ENCODE data around the gene RPS3.
A peak's percentile ranks its signal among the peaks of the same experiment; 100 is the strongest.

RPS3 gene

DNA sequence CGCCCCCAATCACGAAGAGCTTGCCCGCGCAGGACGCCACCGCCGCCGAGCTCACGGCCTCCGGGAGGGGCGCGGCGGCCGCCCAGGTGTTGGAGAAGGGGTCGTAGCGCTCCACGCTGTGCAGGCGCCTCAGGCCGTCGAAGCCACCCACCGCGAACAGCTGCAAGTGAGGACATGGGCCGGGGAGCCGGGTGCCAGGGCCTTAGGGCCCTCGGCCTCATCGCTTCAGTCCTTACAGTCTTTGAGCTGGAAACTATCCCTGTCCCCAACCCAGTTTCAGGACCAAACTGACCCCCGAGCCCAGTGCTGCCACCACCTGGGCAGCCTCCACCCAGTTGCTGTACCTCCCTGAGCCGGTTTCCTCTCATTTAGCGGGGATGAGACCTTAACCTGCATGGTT lies 26.1 kb downstream of the RPS3 start:
- DNase-seq (ENCODE audit: low read depth in 2 of 2) = no peak
- TF ChIP-seq, protein P1, sequence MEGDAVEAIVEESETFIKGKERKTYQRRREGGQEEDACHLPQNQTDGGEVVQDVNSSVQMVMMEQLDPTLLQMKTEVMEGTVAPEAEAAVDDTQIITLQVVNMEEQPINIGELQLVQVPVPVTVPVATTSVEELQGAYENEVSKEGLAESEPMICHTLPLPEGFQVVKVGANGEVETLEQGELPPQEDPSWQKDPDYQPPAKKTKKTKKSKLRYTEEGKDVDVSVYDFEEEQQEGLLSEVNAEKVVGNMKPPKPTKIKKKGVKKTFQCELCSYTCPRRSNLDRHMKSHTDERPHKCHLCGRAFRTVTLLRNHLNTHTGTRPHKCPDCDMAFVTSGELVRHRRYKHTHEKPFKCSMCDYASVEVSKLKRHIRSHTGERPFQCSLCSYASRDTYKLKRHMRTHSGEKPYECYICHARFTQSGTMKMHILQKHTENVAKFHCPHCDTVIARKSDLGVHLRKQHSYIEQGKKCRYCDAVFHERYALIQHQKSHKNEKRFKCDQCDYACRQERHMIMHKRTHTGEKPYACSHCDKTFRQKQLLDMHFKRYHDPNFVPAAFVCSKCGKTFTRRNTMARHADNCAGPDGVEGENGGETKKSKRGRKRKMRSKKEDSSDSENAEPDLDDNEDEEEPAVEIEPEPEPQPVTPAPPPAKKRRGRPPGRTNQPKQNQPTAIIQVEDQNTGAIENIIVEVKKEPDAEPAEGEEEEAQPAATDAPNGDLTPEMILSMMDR (IDR thresholded peaks at IDR 0.05; ENCODE audit: low read depth, low read length) = peak; percentile 52
- no peak overlapping the region for H3K4me3 ChIP-seq (replicated peaks in 1 of 2; ENCODE audit: low read depth in 2 of 2, low read length in 2 of 2)

DNA sequence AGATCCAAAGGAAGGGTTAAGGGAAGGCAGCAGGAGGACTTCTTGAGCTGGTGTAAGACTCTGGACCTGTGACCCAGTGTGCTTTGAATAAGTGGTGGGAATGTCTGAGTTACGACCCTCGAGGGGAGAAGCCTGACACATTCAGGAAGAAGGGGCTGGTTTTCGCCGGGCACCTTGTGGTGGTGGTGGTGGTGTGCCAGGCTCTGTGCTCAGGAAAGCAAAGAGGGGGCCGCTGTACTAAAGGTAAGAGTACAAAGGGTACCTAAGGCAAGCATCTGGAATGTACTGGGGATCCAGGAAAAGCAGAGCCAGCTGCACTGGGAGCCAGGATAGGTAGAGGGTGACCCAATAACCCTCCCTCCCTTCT lies 27.4 kb downstream of the RPS3 start:
- H3K4me3 ChIP-seq (replicated peaks in 1 of 2; ENCODE audit: low read depth in 2 of 2, low read length in 2 of 2) = no peak overlapping the region
- TF ChIP-seq, protein P1 (IDR thresholded peaks at IDR 0.05; ENCODE audit: low read depth, low read length) = no peak

DNA sequence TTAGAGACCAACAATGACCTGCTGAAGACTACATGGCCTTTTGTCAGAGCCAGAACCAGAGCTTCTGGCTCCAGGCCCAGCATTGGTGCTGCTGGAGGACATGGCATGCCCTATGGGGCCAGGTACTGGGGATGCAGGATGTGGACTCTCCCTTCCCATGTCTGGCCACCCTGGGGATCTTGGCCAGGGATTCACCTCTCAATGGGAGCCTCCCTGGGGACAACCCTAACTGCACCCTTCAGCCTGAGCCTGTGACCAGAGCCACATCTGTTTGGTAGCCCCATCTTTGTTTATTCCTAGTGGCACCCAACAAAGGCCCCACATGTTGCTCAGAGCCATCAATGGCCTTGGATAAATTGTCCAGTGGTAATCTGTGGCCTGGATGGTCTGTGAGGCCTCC lies 27.9 kb downstream of the RPS3 start:
- DNase-seq (ENCODE audit: low read depth in 2 of 2) = no peak
- TF ChIP-seq, protein P1 (IDR thresholded peaks at IDR 0.05; ENCODE audit: low read depth, low read length) = no peak
- no peak overlapping the region for H3K4me3 ChIP-seq (replicated peaks in 1 of 2; ENCODE audit: low read depth in 2 of 2, low read length in 2 of 2)

More for the DNA sequence above, 27.4 kb downstream of the RPS3 start:
- DNase-seq (ENCODE audit: low read depth in 2 of 2) = no peak

DNA sequence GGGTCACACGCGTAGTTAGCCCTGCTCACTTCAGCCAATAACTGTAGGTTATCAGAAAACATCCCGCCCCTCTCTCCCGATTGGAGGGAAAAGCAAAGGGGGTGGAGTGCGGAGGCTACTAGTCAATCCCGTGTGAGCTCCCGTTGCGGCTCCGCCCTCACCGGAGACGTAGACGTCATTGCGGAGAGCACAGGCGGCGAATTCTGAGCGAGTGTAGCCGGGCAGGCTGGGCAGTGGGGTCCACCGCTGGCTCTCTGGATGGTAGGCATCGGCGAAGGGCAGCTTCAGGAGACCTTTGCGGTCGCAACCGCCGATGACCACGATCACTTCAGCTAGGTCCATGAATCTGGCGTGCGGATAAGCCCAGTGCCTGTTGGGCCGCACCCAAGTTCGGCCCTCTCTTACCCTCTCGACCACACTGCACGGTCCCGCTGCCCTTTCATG lies 29.0 kb downstream of the RPS3 start:
- TF ChIP-seq, protein P1 (IDR thresholded peaks at IDR 0.05; ENCODE audit: low read depth, low read length) = no peak
- DNase-seq (ENCODE audit: low read depth in 2 of 2) = peak; percentile 91 to 95
- H3K4me3 ChIP-seq (replicated peaks in 1 of 2; ENCODE audit: low read depth in 2 of 2, low read length in 2 of 2) = peak overlapping the region; percentile 38 to 45

DNA sequence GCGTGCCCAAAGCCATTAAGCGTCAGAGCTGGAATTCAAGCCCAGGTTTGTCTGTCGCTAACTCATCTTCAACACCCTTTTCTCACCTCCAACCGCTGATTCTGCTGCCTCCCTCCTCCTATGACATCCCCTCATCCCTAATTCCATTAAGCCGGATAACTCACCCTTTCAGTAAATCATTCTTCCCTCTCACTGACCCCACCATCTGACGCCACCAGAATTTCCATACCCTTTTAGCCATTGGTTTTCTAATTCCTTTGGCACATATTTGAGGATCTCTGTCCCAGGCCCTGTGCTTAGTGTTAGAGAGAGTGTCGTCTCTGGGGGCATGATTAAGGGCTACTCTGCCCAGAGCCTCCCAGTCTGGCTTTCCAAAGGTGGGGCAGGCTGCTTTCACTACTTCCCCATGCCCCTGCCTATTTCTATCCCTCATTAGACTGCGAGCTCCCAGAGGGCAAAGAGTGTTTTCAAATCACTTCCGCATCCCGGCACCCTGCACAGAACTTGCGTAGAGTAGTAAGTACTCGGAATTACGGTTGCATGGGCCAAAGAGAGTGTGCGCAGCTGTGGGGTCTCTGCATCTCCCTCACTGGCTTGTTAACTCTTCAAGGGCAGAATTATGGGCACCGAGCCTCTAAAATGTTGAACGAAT lies 29.8 kb downstream of the RPS3 start:
- H3K4me3 ChIP-seq (replicated peaks in 1 of 2; ENCODE audit: low read depth in 2 of 2, low read length in 2 of 2) = no peak overlapping the region
- TF ChIP-seq, protein P1 (IDR thresholded peaks at IDR 0.05; ENCODE audit: low read depth, low read length) = no peak

DNA sequence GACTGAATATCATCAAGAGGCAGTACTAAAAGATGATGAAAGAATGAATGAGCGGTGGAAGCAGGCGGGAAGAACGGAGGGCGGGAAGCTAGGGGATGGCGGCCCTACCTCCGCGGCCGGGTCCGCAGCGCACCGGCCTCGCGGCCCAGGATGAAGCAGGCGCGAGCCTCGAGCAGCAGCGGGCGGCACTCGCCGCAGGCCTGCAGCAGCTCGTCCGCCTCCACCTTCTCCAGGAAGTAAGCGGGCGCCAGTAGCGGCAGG lies 30.3 kb downstream of the RPS3 start:
- no peak overlapping the region for H3K4me3 ChIP-seq (replicated peaks in 1 of 2; ENCODE audit: low read depth in 2 of 2, low read length in 2 of 2)
- TF ChIP-seq, protein P1 (IDR thresholded peaks at IDR 0.05; ENCODE audit: low read depth, low read length) = no peak
- no peak for DNase-seq (ENCODE audit: low read depth in 2 of 2)

More for the DNA sequence above, 29.8 kb downstream of the RPS3 start:
- DNase-seq (ENCODE audit: low read depth in 2 of 2) = no peak

All from cardiac fibroblast (primary cell).